PC-3 (cell line): ENCODE results near the gene KLHL28.

ENCODE experiments used
- EZH2 ChIP-seq: fragments of 300-600 bp; sonication (generic); IDR thresholded peaks from one replicate; pipeline ENCODE4 v1.6.1; 2017; ENCODE audit warnings: antibody characterized with exemption, mild to moderate bottlenecking, low read length; ENCODE audit not compliant: unreplicated experiment
- TF ChIP-seq, protein P1 (sequence below): fragments of 300-600 bp; sonication (generic); conservative IDR thresholded peaks from 2 replicates; pipeline ENCODE4 v1.5.1; 2017; ENCODE audit warnings: antibody characterized with exemption, low read depth, mild to moderate bottlenecking, low read length

DNA sequence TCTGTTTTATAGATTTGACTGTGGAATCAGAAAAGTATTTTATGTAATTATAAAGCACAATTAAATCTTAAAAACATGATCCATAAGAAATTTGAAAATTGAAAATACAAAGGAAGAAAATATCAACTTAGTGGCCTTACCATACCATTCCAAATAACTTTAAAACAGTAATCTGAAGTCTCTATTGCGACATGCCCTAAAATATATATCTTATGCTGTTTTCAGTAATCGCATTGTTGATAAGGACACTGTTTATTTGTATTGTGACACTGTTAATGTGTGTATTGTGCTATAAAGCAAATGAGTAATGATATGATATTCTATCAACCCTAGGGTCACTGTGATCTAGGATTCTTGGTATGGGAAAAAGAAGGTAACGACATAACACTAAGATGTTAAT lies 7.0 kb downstream of the KLHL28 start:
- TF ChIP-seq, protein P1, sequence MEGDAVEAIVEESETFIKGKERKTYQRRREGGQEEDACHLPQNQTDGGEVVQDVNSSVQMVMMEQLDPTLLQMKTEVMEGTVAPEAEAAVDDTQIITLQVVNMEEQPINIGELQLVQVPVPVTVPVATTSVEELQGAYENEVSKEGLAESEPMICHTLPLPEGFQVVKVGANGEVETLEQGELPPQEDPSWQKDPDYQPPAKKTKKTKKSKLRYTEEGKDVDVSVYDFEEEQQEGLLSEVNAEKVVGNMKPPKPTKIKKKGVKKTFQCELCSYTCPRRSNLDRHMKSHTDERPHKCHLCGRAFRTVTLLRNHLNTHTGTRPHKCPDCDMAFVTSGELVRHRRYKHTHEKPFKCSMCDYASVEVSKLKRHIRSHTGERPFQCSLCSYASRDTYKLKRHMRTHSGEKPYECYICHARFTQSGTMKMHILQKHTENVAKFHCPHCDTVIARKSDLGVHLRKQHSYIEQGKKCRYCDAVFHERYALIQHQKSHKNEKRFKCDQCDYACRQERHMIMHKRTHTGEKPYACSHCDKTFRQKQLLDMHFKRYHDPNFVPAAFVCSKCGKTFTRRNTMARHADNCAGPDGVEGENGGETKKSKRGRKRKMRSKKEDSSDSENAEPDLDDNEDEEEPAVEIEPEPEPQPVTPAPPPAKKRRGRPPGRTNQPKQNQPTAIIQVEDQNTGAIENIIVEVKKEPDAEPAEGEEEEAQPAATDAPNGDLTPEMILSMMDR: no peak
- TF ChIP-seq EZH2: no peak
